ENCODE results near the gene CNTN2.

The CNTN2 gene

GRCh38 chr1:205045146-205045545 lies 2.1 kb downstream of the CNTN2 start:
- TF ChIP-seq, protein P1, sequence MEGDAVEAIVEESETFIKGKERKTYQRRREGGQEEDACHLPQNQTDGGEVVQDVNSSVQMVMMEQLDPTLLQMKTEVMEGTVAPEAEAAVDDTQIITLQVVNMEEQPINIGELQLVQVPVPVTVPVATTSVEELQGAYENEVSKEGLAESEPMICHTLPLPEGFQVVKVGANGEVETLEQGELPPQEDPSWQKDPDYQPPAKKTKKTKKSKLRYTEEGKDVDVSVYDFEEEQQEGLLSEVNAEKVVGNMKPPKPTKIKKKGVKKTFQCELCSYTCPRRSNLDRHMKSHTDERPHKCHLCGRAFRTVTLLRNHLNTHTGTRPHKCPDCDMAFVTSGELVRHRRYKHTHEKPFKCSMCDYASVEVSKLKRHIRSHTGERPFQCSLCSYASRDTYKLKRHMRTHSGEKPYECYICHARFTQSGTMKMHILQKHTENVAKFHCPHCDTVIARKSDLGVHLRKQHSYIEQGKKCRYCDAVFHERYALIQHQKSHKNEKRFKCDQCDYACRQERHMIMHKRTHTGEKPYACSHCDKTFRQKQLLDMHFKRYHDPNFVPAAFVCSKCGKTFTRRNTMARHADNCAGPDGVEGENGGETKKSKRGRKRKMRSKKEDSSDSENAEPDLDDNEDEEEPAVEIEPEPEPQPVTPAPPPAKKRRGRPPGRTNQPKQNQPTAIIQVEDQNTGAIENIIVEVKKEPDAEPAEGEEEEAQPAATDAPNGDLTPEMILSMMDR (IDR thresholded peaks at IDR 0.05; ENCODE audit: borderline replicate concordance, extremely low read depth, low read length, poor library complexity, severe bottlenecking) = no peak
- no peak for TF ChIP-seq EZH2 (IDR thresholded peaks at IDR 0.05; ENCODE audit: borderline replicate concordance, low read depth, low read length, severe bottlenecking)
- Histone ChIP-seq H3K9me3 (ENCODE audit: insufficient read depth, low read length, severe bottlenecking) (no peaks in the 10 kb centered on the region), H3K27ac (ENCODE audit: low read length) (no peak overlapping the region), H3K4me1 (ENCODE audit: insufficient read depth, low read length) (no peaks in the 10 kb centered on the region), H3K9ac (ENCODE audit: low read depth, low read length) (no peak overlapping the region), H3K79me2 (ENCODE audit: insufficient read depth, low read length) (no peaks in the 10 kb centered on the region), H2AFZ (ENCODE audit: low read depth, low read length) (no peak overlapping the region), H3K27me3 (ENCODE audit: insufficient read depth, low read length, poor library complexity) (peaks cover 23% of the 10 kb centered on the region), H3K4me2 (ENCODE audit: insufficient read depth, low read length) (no peak overlapping the region), H4K20me1 (ENCODE audit: insufficient read depth, low read length) (peaks cover 5% of the 10 kb centered on the region; the same call in 1 of the 2 replicates), H3K4me3 (ENCODE audit: low read depth in 1 of 2, low read length in 2 of 2) (no peak overlapping the region), H3K36me3 (ENCODE audit: insufficient read depth, low read length) (no peaks in the 10 kb centered on the region)
- ATAC-seq (ENCODE audit: insufficient read depth, low read depth) (no peak), DNase-seq (no peak)

DNA sequence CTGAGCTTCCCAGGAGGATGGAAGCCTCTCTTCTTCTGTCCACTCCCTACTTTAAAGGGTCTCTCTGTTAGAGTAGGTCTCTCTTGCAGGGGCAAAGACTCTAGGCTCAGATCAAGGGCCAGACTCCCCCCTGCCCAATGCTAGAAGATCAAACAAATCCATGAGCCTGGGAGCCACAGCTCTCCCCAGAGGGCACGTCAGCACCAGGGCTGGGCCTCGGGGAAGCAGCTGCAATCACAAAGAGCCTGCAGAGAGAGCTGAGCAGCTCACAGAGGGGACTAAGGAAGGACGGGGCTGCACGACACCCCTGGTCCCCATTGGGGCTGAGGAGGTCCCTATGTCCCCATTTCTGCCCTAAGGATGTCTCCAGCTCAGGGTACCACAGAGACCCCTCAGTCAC lies 3.9 kb downstream of the CNTN2 start:
- TF ChIP-seq, protein P1 (IDR thresholded peaks at IDR 0.05; ENCODE audit: borderline replicate concordance, extremely low read depth, low read length, poor library complexity, severe bottlenecking) = no peak
- no peak for TF ChIP-seq EZH2 (IDR thresholded peaks at IDR 0.05; ENCODE audit: borderline replicate concordance, low read depth, low read length, severe bottlenecking)
- Histone ChIP-seq H3K9ac (ENCODE audit: low read depth, low read length) (no peak overlapping the region), H2AFZ (ENCODE audit: low read depth, low read length) (no peak overlapping the region), H3K9me3 (ENCODE audit: insufficient read depth, low read length, severe bottlenecking) (no peaks in the 10 kb centered on the region), H3K4me3 (ENCODE audit: low read depth in 1 of 2, low read length in 2 of 2) (no peak overlapping the region), H3K79me2 (ENCODE audit: insufficient read depth, low read length) (no peaks in the 10 kb centered on the region), H3K27me3 (ENCODE audit: insufficient read depth, low read length, poor library complexity) (peaks cover 29% of the 10 kb centered on the region), H3K4me1 (ENCODE audit: insufficient read depth, low read length) (no peaks in the 10 kb centered on the region), H3K4me2 (ENCODE audit: insufficient read depth, low read length) (no peak overlapping the region), H3K36me3 (ENCODE audit: insufficient read depth, low read length) (no peaks in the 10 kb centered on the region), H3K27ac (ENCODE audit: low read length) (no peak overlapping the region), H4K20me1 (ENCODE audit: insufficient read depth, low read length) (peaks cover 8% of the 10 kb centered on the region)
- ATAC-seq (ENCODE audit: insufficient read depth, low read depth) (no peak), DNase-seq (no peak)

DNA sequence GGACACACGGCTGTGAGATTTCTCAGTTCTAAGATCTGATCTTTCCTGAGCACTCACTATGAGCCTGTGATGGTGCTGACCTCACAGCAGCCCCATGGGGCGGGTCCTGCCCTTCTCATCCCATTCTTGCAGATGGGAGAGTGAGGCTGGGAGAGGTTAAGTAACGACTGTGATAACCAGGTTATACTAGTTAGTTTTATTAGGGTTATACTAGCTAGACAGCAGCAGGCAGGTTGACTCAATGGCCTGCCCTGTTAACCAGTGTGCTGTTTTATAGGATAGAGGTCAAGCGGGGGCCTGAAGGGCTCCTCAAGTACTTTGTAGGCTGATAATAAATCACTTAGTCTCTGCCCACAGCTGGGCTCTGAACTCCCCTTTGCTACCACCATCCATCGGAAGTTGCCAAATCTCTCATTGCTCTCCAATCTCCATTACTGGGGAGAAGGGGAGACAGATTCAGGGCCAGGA lies 4.8 kb downstream of the CNTN2 start:
- no peak for TF ChIP-seq EZH2 (IDR thresholded peaks at IDR 0.05; ENCODE audit: borderline replicate concordance, low read depth, low read length, severe bottlenecking)
- TF ChIP-seq, protein P1 (IDR thresholded peaks at IDR 0.05; ENCODE audit: borderline replicate concordance, extremely low read depth, low read length, poor library complexity, severe bottlenecking) = no peak
- peaks cover 8% of the 10 kb centered on the region for H4K20me1 ChIP-seq (ENCODE audit: insufficient read depth, low read length)
- H3K27me3 ChIP-seq (ENCODE audit: insufficient read depth, low read length, poor library complexity) = peaks cover 31% of the 10 kb centered on the region
- ATAC-seq (ENCODE audit: insufficient read depth, low read depth) (no peak), DNase-seq (no peak)
- H3K9ac ChIP-seq (ENCODE audit: low read depth, low read length) = no peak overlapping the region
- no peaks in the 10 kb centered on the region for H3K79me2 ChIP-seq (ENCODE audit: insufficient read depth, low read length)
- no peaks in the 10 kb centered on the region for H3K4me1 ChIP-seq (ENCODE audit: insufficient read depth, low read length)
- no peak overlapping the region for H3K27ac ChIP-seq (ENCODE audit: low read length)
- no peaks in the 10 kb centered on the region for H3K36me3 ChIP-seq (ENCODE audit: insufficient read depth, low read length)
- no peak overlapping the region for H3K4me3 ChIP-seq (ENCODE audit: low read depth in 1 of 2, low read length in 2 of 2)
- H3K9me3 ChIP-seq (ENCODE audit: insufficient read depth, low read length, severe bottlenecking) = no peaks in the 10 kb centered on the region
- H3K4me2 ChIP-seq (ENCODE audit: insufficient read depth, low read length) = no peak overlapping the region
- H2AFZ ChIP-seq (ENCODE audit: low read depth, low read length) = no peak overlapping the region

- no peaks in the 10 kb centered on the region for H3K9me3 ChIP-seq (ENCODE audit: insufficient read depth, low read length, severe bottlenecking)
- H4K20me1 ChIP-seq (ENCODE audit: insufficient read depth, low read length) = peaks cover 8% of the 10 kb centered on the region
- no peak overlapping the region for H2AFZ ChIP-seq (ENCODE audit: low read depth, low read length)
- H3K4me2 ChIP-seq (ENCODE audit: insufficient read depth, low read length) = no peak overlapping the region
- no peaks in the 10 kb centered on the region for H3K79me2 ChIP-seq (ENCODE audit: insufficient read depth, low read length)
- no peak overlapping the region for H3K4me3 ChIP-seq (ENCODE audit: low read depth in 1 of 2, low read length in 2 of 2)
- DNase-seq (no peak), ATAC-seq (ENCODE audit: insufficient read depth, low read depth) (no peak)
- no peaks in the 10 kb centered on the region for H3K36me3 ChIP-seq (ENCODE audit: insufficient read depth, low read length)
- no peaks in the 10 kb centered on the region for H3K4me1 ChIP-seq (ENCODE audit: insufficient read depth, low read length)
- H3K9ac ChIP-seq (ENCODE audit: low read depth, low read length) = no peak overlapping the region
- peaks cover 31% of the 10 kb centered on the region for H3K27me3 ChIP-seq (ENCODE audit: insufficient read depth, low read length, poor library complexity)
- H3K27ac ChIP-seq (ENCODE audit: low read length) = no peak overlapping the region
- TF ChIP-seq EZH2 (IDR thresholded peaks at IDR 0.05; ENCODE audit: borderline replicate concordance, low read depth, low read length, severe bottlenecking) = no peak
- TF ChIP-seq, protein P1 (IDR thresholded peaks at IDR 0.05; ENCODE audit: borderline replicate concordance, extremely low read depth, low read length, poor library complexity, severe bottlenecking) = no peak
Observed at GRCh38 chr1:205048382-205048781, 5.4 kb downstream of the CNTN2 start.
